Suprapubic skin (tissue), 4 donors: ENCODE data around the gene SLTM. TPM values are rescaled to one million over a fixed set of nuclear protein-coding genes. Genes with fewer than 3 reads are reported as not detected.
"Not testable (repeated sequence)": the region's sequence is repeated elsewhere in the genome, so short reads cannot be mapped to it uniquely, and the experiment has no call there.

ENCODE experiments used
- DNase-seq, 2 donors: peaks; one replicate each; pipeline ENCODE4 v3.0.0-alpha.2; 2019; ENCODE audit warnings: low spot score in 2 of 2
- H3K27ac ChIP-seq: fragments of 200-600 bp; sonication (generic); one replicate; pipeline ENCODE4 v1.5.1; 2019
- H3K27me3 ChIP-seq: fragments of 200-600 bp; sonication (generic); one replicate; pipeline ENCODE4 v1.5.1; 2019
- H3K36me3 ChIP-seq: fragments of 200-600 bp; sonication (generic); one replicate; pipeline ENCODE4 v1.5.1; 2019
- H3K4me1 ChIP-seq: fragments of 200-600 bp; sonication (generic); one replicate; pipeline ENCODE4 v1.5.1; 2019
- H3K4me3 ChIP-seq: fragments of 200-600 bp; sonication (generic); one replicate; pipeline ENCODE4 v1.5.1; 2019; ENCODE audit warnings: mild to moderate bottlenecking
- H3K9me3 ChIP-seq: fragments of 200-600 bp; sonication (generic); one replicate; pipeline ENCODE4 v1.5.1; 2019
- EP300 ChIP-seq: sonication (generic); formaldehyde crosslinking; IDR thresholded peaks from one replicate; pipeline ENCODE4 v1.6.1; 2017; ENCODE audit warnings: antibody characterized with exemption
- POLR2A ChIP-seq, 2 donors: fragments of 450-650 bp; IDR thresholded peaks; one replicate each; pipeline ENCODE4 v1.6.1; 2017; ENCODE audit warnings: antibody characterized with exemption in 2 of 2, mild to moderate bottlenecking in 2 of 2, moderate library complexity in 2 of 2
- POLR2AphosphoS5 ChIP-seq, 3 donors: sonication (generic); formaldehyde crosslinking; IDR thresholded peaks; one replicate each; pipeline ENCODE4 v1.6.1; 2017; ENCODE audit warnings: antibody characterized with exemption in 3 of 3
- WGBS: methylation state at CpG from one replicate; pipeline ENCODE4 v1.1.5; 2018; 5-methylcytosine and 5-hydroxymethylcytosine counted together
- total RNA-seq, 4 donors: library from RNA; depleted of rRNA; stranded (reverse); fragments of >200 nt; gene quantifications; one replicate each; pipeline ENCODE4 v1.1.0, GENCODE V29; 2016
- TF ChIP-seq, protein P1 (sequence below), 2 donors: fragments of 200-600 bp in 1 of 2; fragments of 450-650 bp in 1 of 2; sonication (generic) in 1 of 2; IDR thresholded peaks; one replicate each; pipeline ENCODE4 v1.5.1; 2016 to 2019; ENCODE audit warnings: antibody characterized with exemption in 2 of 2, mild to moderate bottlenecking in 1 of 2, moderate library complexity in 1 of 2

SLTM gene
- total RNA-seq, 4 donors from 2014 or later, result 73.2 to 213 (median 98.0) TPM

DNA sequence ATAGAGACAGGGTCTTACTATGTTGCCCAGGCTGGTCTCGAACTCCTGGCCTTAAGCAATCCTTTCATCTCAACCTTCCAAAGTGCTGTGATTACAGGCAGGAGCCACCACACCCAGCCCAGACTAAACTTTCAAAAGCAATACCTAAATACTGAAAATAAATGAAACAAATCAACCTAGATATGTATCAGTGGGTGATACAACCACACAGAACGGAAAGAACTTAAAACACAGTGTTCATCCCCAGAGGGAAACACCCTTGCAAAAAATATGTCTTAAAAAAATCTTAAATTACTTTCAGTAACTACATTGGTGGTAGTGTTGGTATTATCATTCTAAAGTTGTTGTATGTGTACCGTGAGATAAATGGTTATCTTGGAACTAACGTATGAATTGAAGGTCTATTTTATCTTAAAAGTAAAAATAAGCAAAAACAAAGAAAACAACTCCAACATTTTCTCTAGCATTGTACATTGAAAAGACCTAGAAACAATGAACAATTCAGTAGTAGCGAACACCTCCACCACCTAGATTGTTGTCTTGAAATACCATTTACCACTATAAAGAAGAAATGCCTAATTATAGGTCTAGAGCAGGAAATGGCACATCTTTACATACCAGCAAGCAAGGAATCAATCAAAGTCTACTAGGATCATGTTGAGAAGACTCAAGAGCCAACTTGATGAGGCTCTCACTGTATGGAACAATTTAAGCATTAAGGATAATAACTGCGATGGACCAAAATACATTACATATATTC, 24.7 kb downstream of the SLTM start:
- Histone ChIP-seq H3K36me3 (peaks cover 54% of the 10 kb centered on the region), H3K27me3 (no peaks in the 10 kb centered on the region), H3K4me1 (no peaks in the 10 kb centered on the region), H3K4me3 (no peak overlapping the region), H3K9me3 (no peaks in the 10 kb centered on the region), H3K27ac (no peak overlapping the region)
- 87% methylated on average over 6 of the region's 6 CpGs for WGBS
- TF ChIP-seq, protein P1, sequence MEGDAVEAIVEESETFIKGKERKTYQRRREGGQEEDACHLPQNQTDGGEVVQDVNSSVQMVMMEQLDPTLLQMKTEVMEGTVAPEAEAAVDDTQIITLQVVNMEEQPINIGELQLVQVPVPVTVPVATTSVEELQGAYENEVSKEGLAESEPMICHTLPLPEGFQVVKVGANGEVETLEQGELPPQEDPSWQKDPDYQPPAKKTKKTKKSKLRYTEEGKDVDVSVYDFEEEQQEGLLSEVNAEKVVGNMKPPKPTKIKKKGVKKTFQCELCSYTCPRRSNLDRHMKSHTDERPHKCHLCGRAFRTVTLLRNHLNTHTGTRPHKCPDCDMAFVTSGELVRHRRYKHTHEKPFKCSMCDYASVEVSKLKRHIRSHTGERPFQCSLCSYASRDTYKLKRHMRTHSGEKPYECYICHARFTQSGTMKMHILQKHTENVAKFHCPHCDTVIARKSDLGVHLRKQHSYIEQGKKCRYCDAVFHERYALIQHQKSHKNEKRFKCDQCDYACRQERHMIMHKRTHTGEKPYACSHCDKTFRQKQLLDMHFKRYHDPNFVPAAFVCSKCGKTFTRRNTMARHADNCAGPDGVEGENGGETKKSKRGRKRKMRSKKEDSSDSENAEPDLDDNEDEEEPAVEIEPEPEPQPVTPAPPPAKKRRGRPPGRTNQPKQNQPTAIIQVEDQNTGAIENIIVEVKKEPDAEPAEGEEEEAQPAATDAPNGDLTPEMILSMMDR (IDR thresholded peaks at IDR 0.05), result no peak
- TF ChIP-seq EP300 (no peak), POLR2A (IDR thresholded peaks at IDR 0.05) (no peak), POLR2AphosphoS5 (IDR thresholded peaks at IDR 0.05) (no peak)
- no peak for DNase-seq

- H3K27me3 ChIP-seq, result no peaks in the 10 kb centered on the region
- no peak for TF ChIP-seq POLR2A (IDR thresholded peaks at IDR 0.05)
- TF ChIP-seq, protein P1 (IDR thresholded peaks at IDR 0.05), result no peak
- no peak for TF ChIP-seq POLR2AphosphoS5 (IDR thresholded peaks at IDR 0.05)
- TF ChIP-seq EP300, result no peak
- H3K27ac ChIP-seq, result no peak overlapping the region
- H3K4me1 ChIP-seq, result no peaks in the 10 kb centered on the region
- H3K36me3 ChIP-seq, result peaks cover 63% of the 10 kb centered on the region
- H3K4me3 ChIP-seq, result no peak overlapping the region
- H3K9me3 ChIP-seq, result no peaks in the 10 kb centered on the region
- no peak for DNase-seq
- WGBS, result 88% methylated on average over 3 of the region's 3 CpGs
Measured at GRCh38 chr15:58900631-58901030, 32.8 kb downstream of the SLTM start.

- Histone ChIP-seq H3K27ac (no peak overlapping the region), H3K36me3 (peaks cover 70% of the 10 kb centered on the region), H3K9me3 (no peaks in the 10 kb centered on the region), H3K4me3 (no peak overlapping the region), H3K4me1 (no peaks in the 10 kb centered on the region), H3K27me3 (no peaks in the 10 kb centered on the region)
- WGBS, result 92% methylated on average over 1 of the region's 1 CpG
- no peak for DNase-seq
- TF ChIP-seq, protein P1 (IDR thresholded peaks at IDR 0.05), result no peak
- TF ChIP-seq POLR2A (IDR thresholded peaks at IDR 0.05) (no peak), POLR2AphosphoS5 (IDR thresholded peaks at IDR 0.05) (no peak), EP300 (no peak)
Measured at GRCh38 chr15:58898150-58898680, 35.3 kb downstream of the SLTM start.

- H3K36me3 ChIP-seq, result peaks cover 96% of the 10 kb centered on the region
- WGBS, result 84% methylated on average over 7 of the region's 7 CpGs
Measured at GRCh38 chr15:58889363-58889762, 44.1 kb downstream of the SLTM start.

DNA sequence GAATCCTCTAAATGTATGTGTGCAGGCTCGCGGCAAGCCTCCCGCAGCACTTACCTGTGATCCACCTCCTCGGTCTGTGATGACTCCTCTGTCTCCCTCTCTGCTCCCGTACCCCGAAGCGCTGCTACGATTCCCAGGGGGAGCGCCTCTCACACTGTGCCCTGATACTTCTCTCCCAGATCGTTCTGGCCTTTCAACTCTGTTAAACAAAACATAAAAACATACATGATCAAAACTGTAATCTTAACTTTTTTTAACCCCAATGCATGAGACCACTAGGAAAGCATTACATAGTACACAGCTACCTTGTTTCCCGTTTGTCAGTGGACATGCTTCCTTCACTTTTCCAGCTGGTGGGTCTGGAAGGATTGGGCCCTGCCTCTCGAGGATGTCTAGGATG, 46.6 kb downstream of the SLTM start:
- no peak for TF ChIP-seq POLR2A (IDR thresholded peaks at IDR 0.05)
- H3K36me3 ChIP-seq, result peaks cover 96% of the 10 kb centered on the region
- no peak overlapping the region for H3K27ac ChIP-seq
- no peak for DNase-seq
- no peaks in the 10 kb centered on the region for H3K9me3 ChIP-seq
- no peaks in the 10 kb centered on the region for H3K27me3 ChIP-seq
- WGBS, result 98% methylated on average over 12 of the region's 12 CpGs
- no peak overlapping the region for H3K4me3 ChIP-seq
- no peaks in the 10 kb centered on the region for H3K4me1 ChIP-seq

More at GRCh38 chr15:58889363-58889762, 44.1 kb downstream of the SLTM start:
- DNase-seq, result no peak
- Histone ChIP-seq H3K4me3 (no peak overlapping the region), H3K27ac (no peak overlapping the region), H3K9me3 (no peaks in the 10 kb centered on the region), H3K4me1 (no peaks in the 10 kb centered on the region), H3K27me3 (no peaks in the 10 kb centered on the region)
- TF ChIP-seq POLR2A (IDR thresholded peaks at IDR 0.05) (no peak), POLR2AphosphoS5 (IDR thresholded peaks at IDR 0.05) (no peak), EP300 (no peak)
- TF ChIP-seq, protein P1 (IDR thresholded peaks at IDR 0.05), result no peak

DNA sequence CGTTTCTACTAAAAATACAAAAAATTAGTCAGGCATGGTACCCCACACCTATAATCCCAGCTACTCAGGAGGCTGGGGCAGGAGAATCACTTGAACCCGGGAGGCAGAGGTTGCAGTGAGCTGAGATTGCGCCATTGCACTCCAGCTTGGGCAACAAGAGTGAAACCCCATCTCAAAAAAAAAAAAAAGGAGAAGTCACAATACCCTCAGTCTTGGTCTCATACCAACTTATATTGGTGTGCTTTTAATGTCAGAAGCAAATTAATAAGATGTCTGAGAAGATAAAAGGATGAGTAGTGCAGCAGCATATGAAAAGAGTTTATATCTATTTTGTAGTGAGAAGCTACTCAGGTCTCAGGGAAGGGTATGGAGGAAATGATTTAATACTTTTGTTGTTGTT, 49.6 kb downstream of the SLTM start:
- H3K36me3 ChIP-seq, result peaks cover 100% of the 10 kb centered on the region
- DNase-seq, H3K27me3 ChIP-seq, H3K4me1 ChIP-seq, H3K9me3 ChIP-seq, H3K27ac ChIP-seq, H3K4me3 ChIP-seq: not testable (repeated sequence)
- 92% methylated on average over 3 of the region's 3 CpGs for WGBS
